Loucy (cell line): ENCODE measurements around the gene RPL37A.

Experiments
- H2AFZ ChIP-seq: fragments of 200-600 bp; sonication (generic); 2 replicates; pipeline ENCODE4 v1.6.0; 2016; ENCODE audit warnings: antibody characterized with exemption, mild to moderate bottlenecking, low read length, moderate library complexity
- H3F3A ChIP-seq: fragments of 200-600 bp; 2 replicates; pipeline ENCODE4 v1.6.0; 2016; ENCODE audit warnings: antibody characterized with exemption, low read depth, mild to moderate bottlenecking
- H3K27me3 ChIP-seq: fragments of 200-600 bp; sonication (generic); 2 replicates; pipeline ENCODE4 v1.6.1; 2014; ENCODE audit warnings: low read length, mild to moderate bottlenecking; ENCODE audit not compliant: insufficient read depth, poor library complexity, severe bottlenecking
- H3K36me3 ChIP-seq: fragments of 200-600 bp; sonication (generic); 2 replicates; pipeline ENCODE4 v1.6.1; 2016; ENCODE audit warnings: low read length; ENCODE audit not compliant: insufficient read depth
- H3K4me1 ChIP-seq: fragments of 200-600 bp; sonication (generic); 2 replicates; pipeline ENCODE4 v1.5.1; 2014; ENCODE audit warnings: low read length, mild to moderate bottlenecking; ENCODE audit not compliant: insufficient read depth, poor library complexity, severe bottlenecking
- H3K4me2 ChIP-seq: fragments of 200-600 bp; sonication (generic); 2 replicates; pipeline ENCODE4 v1.6.0; 2014; ENCODE audit warnings: antibody characterized with exemption, low read length, low read depth, mild to moderate bottlenecking; ENCODE audit not compliant: poor library complexity, severe bottlenecking
- H3K4me3 ChIP-seq: fragments of 200-600 bp; sonication (generic); 2 replicates; pipeline ENCODE4 v1.5.1; 2014; ENCODE audit warnings: low read length, mild to moderate bottlenecking, mixed read lengths; ENCODE audit not compliant: poor library complexity, severe bottlenecking
- H3K79me2 ChIP-seq: fragments of 200-600 bp; sonication (generic); 2 replicates; pipeline ENCODE4 v1.6.1; 2014; ENCODE audit warnings: low read length; ENCODE audit not compliant: insufficient read depth
- H3K9ac ChIP-seq: fragments of 200-600 bp; sonication (generic); 2 replicates; pipeline ENCODE4 v1.6.0; 2014; ENCODE audit warnings: mild to moderate bottlenecking, low read depth, low read length, moderate library complexity; ENCODE audit not compliant: poor library complexity, severe bottlenecking
- H3K9me2 ChIP-seq: fragments of 200-600 bp; sonication (generic); replicated peaks from 2 replicates; pipeline ENCODE4 v1.6.1; 2016; ENCODE audit warnings: low read depth, low read length, mixed read lengths
- H3K9me3 ChIP-seq: fragments of 200-600 bp; sonication (generic); 2 replicates; pipeline ENCODE4 v1.6.1; 2014; ENCODE audit warnings: mild to moderate bottlenecking, antibody characterized with exemption, low read length, low read depth; ENCODE audit not compliant: insufficient read depth
- H4K20me1 ChIP-seq: fragments of 200-600 bp; sonication (generic); 2 replicates; pipeline ENCODE4 v1.6.0; 2014; ENCODE audit warnings: antibody characterized with exemption, low read length, mild to moderate bottlenecking; ENCODE audit not compliant: insufficient read depth, poor library complexity, severe bottlenecking
- CTCF ChIP-seq: fragments of 200-600 bp; sonication (generic); conservative IDR thresholded peaks from 2 replicates; pipeline ENCODE4 v1.5.1; 2014; ENCODE audit warnings: mild to moderate bottlenecking, antibody characterized with exemption, low read length
- EZH2phosphoT487 ChIP-seq: fragments of 200-600 bp; IDR thresholded peaks from 2 replicates; pipeline ENCODE4 v1.6.1; 2018; ENCODE audit warnings: antibody characterized with exemption, mild to moderate bottlenecking, moderate library complexity, borderline replicate concordance

The RPL37A gene

GRCh38 chr2:216541505-216541904 is 42.9 kb downstream of the RPL37A start:
- Histone ChIP-seq H4K20me1 (no peaks in the 10 kb centered on the region), H3K9me2 (no peaks in the 10 kb centered on the region), H3K27me3 (no peaks in the 10 kb centered on the region), H3K9me3 (no peaks in the 10 kb centered on the region), H3K4me2 (no peak overlapping the region), H3K36me3 (no peaks in the 10 kb centered on the region), H3K79me2 (no peaks in the 10 kb centered on the region), H3K4me3 (no peak overlapping the region), H2AFZ (no peak overlapping the region), H3F3A (no peaks in the 10 kb centered on the region), H3K9ac (no peak overlapping the region), H3K4me1 (no peaks in the 10 kb centered on the region)
- TF ChIP-seq EZH2phosphoT487 (no peak), CTCF (no peak)

GRCh38 chr2:216545359-216545758 is 46.7 kb downstream of the RPL37A start:
- no peak overlapping the region for H2AFZ ChIP-seq
- H3F3A ChIP-seq: no peaks in the 10 kb centered on the region
- no peaks in the 10 kb centered on the region for H4K20me1 ChIP-seq
- H3K79me2 ChIP-seq: no peaks in the 10 kb centered on the region
- H3K36me3 ChIP-seq: no peaks in the 10 kb centered on the region
- no peaks in the 10 kb centered on the region for H3K4me1 ChIP-seq
- no peaks in the 10 kb centered on the region for H3K9me2 ChIP-seq
- H3K4me3 ChIP-seq: no peak overlapping the region
- TF ChIP-seq EZH2phosphoT487 (no peak), CTCF (no peak)
- no peaks in the 10 kb centered on the region for H3K27me3 ChIP-seq
- no peaks in the 10 kb centered on the region for H3K9me3 ChIP-seq
- H3K9ac ChIP-seq: no peak overlapping the region
- no peak overlapping the region for H3K4me2 ChIP-seq

- no peaks in the 10 kb centered on the region for H3K79me2 ChIP-seq
- H3K4me1 ChIP-seq: no peaks in the 10 kb centered on the region
- no peaks in the 10 kb centered on the region for H3K27me3 ChIP-seq
- H3K9me2 ChIP-seq: no peaks in the 10 kb centered on the region
- no peak overlapping the region for H3K4me2 ChIP-seq
- H3K4me3 ChIP-seq: no peak overlapping the region
- no peaks in the 10 kb centered on the region for H3F3A ChIP-seq
- no peaks in the 10 kb centered on the region for H3K36me3 ChIP-seq
- TF ChIP-seq EZH2phosphoT487 (no peak), CTCF (no peak)
- no peak overlapping the region for H2AFZ ChIP-seq
- H3K9me3 ChIP-seq: no peaks in the 10 kb centered on the region
- no peak overlapping the region for H3K9ac ChIP-seq
- H4K20me1 ChIP-seq: no peaks in the 10 kb centered on the region
These were observed 47.6 kb downstream of the RPL37A start for GRCh38 chr2:216546241-216546640.
